Measurements from ENCODE around the gene JMJD7.

The JMJD7 gene

GRCh38 chr15:41884458-41884857 is 56.6 kb downstream of the JMJD7 start:
- no peak for DNase-seq (ENCODE audit: low read depth)

GRCh38 chr15:41885321-41885720 is 57.4 kb downstream of the JMJD7 start:
- no peak for DNase-seq (ENCODE audit: low read depth)

- no peak for DNase-seq (ENCODE audit: low read depth)
These were observed 57.9 kb downstream of the JMJD7 start for GRCh38 chr15:41885841-41886240.

- no peak for DNase-seq (ENCODE audit: low read depth)
These were observed 58.8 kb downstream of the JMJD7 start for GRCh38 chr15:41886741-41887140.

GRCh38 chr15:41887161-41887560 is 59.3 kb downstream of the JMJD7 start:
- DNase-seq (ENCODE audit: low read depth): no peak

Measured in activated T-helper 1 cell treated with Interleukin-2 at 50 U/mL for 16 hours (primary cell).